Stimulated activated naive CD4-positive, alpha-beta T cell treated with Interleukin-2 at 50 U/mL for 16 hours (primary cell): Measurements from ENCODE around the gene BTBD9.

Source experiments
- DNase-seq: peaks from one replicate; lab custom pipeline; 2025; lab: John Stamatoyannopoulos, UW

The BTBD9 gene

GRCh38 chr6:38639498-38640215 is at the start of gene BTBD9:
TSS of gene BTBD9 (minus strand) at chr6:38639929.
- peak; percentile 76 for DNase-seq

- no peak for DNase-seq
Observed at GRCh38 chr6:38688579-38689087, 48.9 kb upstream of the BTBD9 start.

GRCh38 chr6:38687549-38687948 is 47.8 kb upstream of the BTBD9 start:
- DNase-seq = no peak

GRCh38 chr6:38687043-38687353 is 47.3 kb upstream of the BTBD9 start:
- DNase-seq = no peak

- DNase-seq = no peak
Observed at GRCh38 chr6:38686270-38687042, 46.7 kb upstream of the BTBD9 start.

- no peak for DNase-seq
Observed at GRCh38 chr6:38684904-38685303, 45.2 kb upstream of the BTBD9 start.

- no peak for DNase-seq
Observed at GRCh38 chr6:38684237-38684636, 44.5 kb upstream of the BTBD9 start.

- DNase-seq = no peak
Observed at GRCh38 chr6:38681850-38682249, 42.1 kb upstream of the BTBD9 start.

- DNase-seq = no peak
Observed at GRCh38 chr6:38679668-38680067, 39.9 kb upstream of the BTBD9 start.

- DNase-seq = no peak
Observed at GRCh38 chr6:38678178-38678760, 38.5 kb upstream of the BTBD9 start.

GRCh38 chr6:38676974-38677544 is 37.3 kb upstream of the BTBD9 start:
- DNase-seq = no peak

- no peak for DNase-seq
Observed at GRCh38 chr6:38676236-38676973, 36.7 kb upstream of the BTBD9 start.

GRCh38 chr6:38673397-38674165 is 33.9 kb upstream of the BTBD9 start:
- DNase-seq = peak; percentile 17

- no peak for DNase-seq
Observed at GRCh38 chr6:38671885-38672467, 32.2 kb upstream of the BTBD9 start.

GRCh38 chr6:38658418-38659167 is 18.9 kb upstream of the BTBD9 start:
- no peak for DNase-seq

- no peak for DNase-seq
Observed at GRCh38 chr6:38656896-38657295, 17.2 kb upstream of the BTBD9 start.

- no peak for DNase-seq
Observed at GRCh38 chr6:38654263-38654662, 14.5 kb upstream of the BTBD9 start.

GRCh38 chr6:38651121-38651784 is 11.5 kb upstream of the BTBD9 start:
- DNase-seq = no peak

GRCh38 chr6:38650207-38650752 is 10.6 kb upstream of the BTBD9 start:
- no peak for DNase-seq
